GM23338 (cell line): ENCODE results near the gene VPS13A. TPM values are rescaled to one million over a fixed set of nuclear protein-coding genes. Genes with fewer than 3 reads are reported as not detected.
A peak's percentile ranks its signal among the peaks of the same experiment; 100 is the strongest.

Experiments
- ATAC-seq: fragments of 200-7000 bp; cut with Tn5 transposase; 3 replicates; pipeline ENCODE4 v1.9.1; 2020
- DNase-seq: peaks from one replicate; pipeline ENCODE4 v3.0.0-alpha.2; 2015; ENCODE audit warnings: low spot score
- H2AFZ ChIP-seq: fragments of 200-600 bp; sonication (generic); 2 replicates; pipeline ENCODE4 v1.8.0; 2016; ENCODE audit warnings: antibody characterized with exemption, mild to moderate bottlenecking, moderate library complexity
- H3F3A ChIP-seq: fragments of 200-600 bp; sonication (generic); replicated peaks from 2 replicates; pipeline ENCODE4 v1.8.0; 2017; ENCODE audit warnings: antibody characterized with exemption, mixed run types, low read depth
- H3K27ac ChIP-seq: fragments of 200-600 bp; sonication (generic); 2 replicates; pipeline ENCODE4 v1.6.1; 2016; ENCODE audit warnings: low read depth
- H3K27me3 ChIP-seq: fragments of 200-600 bp; sonication (generic); 2 replicates; pipeline ENCODE4 v1.8.0; 2016; ENCODE audit warnings: mild to moderate bottlenecking, mixed run types, moderate library complexity; ENCODE audit not compliant: insufficient read depth
- H3K36me3 ChIP-seq: fragments of 200-600 bp; sonication (generic); 2 replicates; pipeline ENCODE4 v1.8.0; 2016; ENCODE audit warnings: mild to moderate bottlenecking; ENCODE audit not compliant: insufficient read depth
- H3K4me1 ChIP-seq: fragments of 200-600 bp; sonication (generic); 2 replicates; pipeline ENCODE4 v1.8.0; 2016; ENCODE audit warnings: mild to moderate bottlenecking, moderate library complexity; ENCODE audit not compliant: insufficient read depth
- H3K4me2 ChIP-seq: fragments of 200-600 bp; sonication (generic); 2 replicates; pipeline ENCODE4 v1.7.1; 2017; ENCODE audit warnings: mixed run types
- H3K4me3 ChIP-seq: fragments of 200-600 bp; sonication (generic); 2 replicates; pipeline ENCODE4 v1.6.1; 2016; ENCODE audit warnings: mixed run types
- H3K79me2 ChIP-seq: fragments of 200-600 bp; sonication (generic); replicated peaks from 2 replicates; pipeline ENCODE4 v1.8.0; 2017; ENCODE audit warnings: mild to moderate bottlenecking; ENCODE audit not compliant: insufficient read depth
- H3K9me2 ChIP-seq: fragments of 200-600 bp; sonication (generic); 2 replicates; pipeline ENCODE4 v1.8.0; 2017; ENCODE audit not compliant: insufficient read depth
- H4K20me1 ChIP-seq: fragments of 200-600 bp; sonication (generic); replicated peaks from 2 replicates; pipeline ENCODE4 v1.8.0; 2017; ENCODE audit warnings: mild to moderate bottlenecking; ENCODE audit not compliant: insufficient read depth
- H3K27ac Mint-ChIP-seq: 2 replicates; pipeline ENCODE4 v1.8.0; 2020; ENCODE audit warnings: inconsistent platforms, mild to moderate bottlenecking, moderate library complexity, mixed read lengths
- H3K27me3 Mint-ChIP-seq: 3 replicates; pipeline ENCODE4 v1.8.0; 2022; ENCODE audit warnings: low read depth, mild to moderate bottlenecking, moderate library complexity, mixed read lengths, inconsistent platforms; ENCODE audit not compliant: insufficient read depth, poor library complexity
- H3K36me3 Mint-ChIP-seq: 3 replicates; pipeline ENCODE4 v1.8.0; 2021; ENCODE audit warnings: low read depth, mild to moderate bottlenecking, inconsistent platforms, moderate library complexity, mixed read lengths
- H3K4me1 Mint-ChIP-seq: 3 replicates; pipeline ENCODE4 v1.8.0; 2020; ENCODE audit warnings: mild to moderate bottlenecking, inconsistent platforms, mixed read lengths
- H3K4me3 Mint-ChIP-seq: 3 replicates; pipeline ENCODE4 v1.8.0; 2021; ENCODE audit warnings: moderate library complexity, mild to moderate bottlenecking, inconsistent platforms, mixed read lengths
- H3K9me3 Mint-ChIP-seq: 3 replicates; pipeline ENCODE4 v1.8.0; 2020; ENCODE audit warnings: moderate library complexity, mild to moderate bottlenecking, inconsistent platforms, mixed read lengths
- CREB1 ChIP-seq: fragments of 250-450 bp; sonication (Bioruptor Pico); IDR thresholded peaks from 2 replicates; pipeline ENCODE4 v1.5.0; 2020; ENCODE audit warnings: low read depth, mild to moderate bottlenecking, moderate library complexity
- CTCF ChIP-seq, 2 experiments: fragments of 200-600 bp in 1 of 2; sonication (generic) in 1 of 2; conservative IDR thresholded peaks; 2 replicates each; pipeline versions ENCODE4 v1.5.1 to v1.6.1; 2016 to 2017; ENCODE audit warnings: antibody characterized with exemption in 2 of 2, low read depth in 2 of 2, mild to moderate bottlenecking in 2 of 2, moderate library complexity in 1 of 2
- EZH2 ChIP-seq: fragments of 200-600 bp; sonication (generic); IDR thresholded peaks from one replicate; pipeline ENCODE4 v1.8.0; 2017; ENCODE audit warnings: antibody characterized with exemption, mild to moderate bottlenecking, low read depth; ENCODE audit not compliant: unreplicated experiment
- JUNB ChIP-seq: IDR thresholded peaks from one replicate; pipeline ENCODE4 v1.6.1; 2016; ENCODE audit warnings: antibody characterized with exemption; ENCODE audit not compliant: unreplicated experiment
- NANOG ChIP-seq: IDR thresholded peaks from 2 replicates; pipeline ENCODE4 v1.6.1; 2016; ENCODE audit warnings: antibody characterized with exemption, borderline replicate concordance
- POLR2AphosphoS5 ChIP-seq: IDR thresholded peaks from 2 replicates; pipeline ENCODE4 v1.6.1; 2016; ENCODE audit warnings: antibody characterized with exemption, low read depth
- STAT1 ChIP-seq: IDR thresholded peaks from one replicate; pipeline ENCODE4 v1.6.1; 2016; ENCODE audit warnings: antibody characterized with exemption; ENCODE audit not compliant: unreplicated experiment
- ZNF114 ChIP-seq: fragments of 250-450 bp; sonication (Bioruptor Pico); IDR thresholded peaks from 2 replicates; pipeline ENCODE4 v1.5.0; 2020; ENCODE audit warnings: mild to moderate bottlenecking, moderate library complexity
- ZNF331 ChIP-seq: fragments of 250-450 bp; sonication (Bioruptor Pico); IDR thresholded peaks from 2 replicates; pipeline ENCODE4 v1.5.0; 2020; ENCODE audit warnings: low read depth, mild to moderate bottlenecking, moderate library complexity
- polyA plus RNA-seq: library from polyadenylated mRNA; unstranded; fragments of >200 nt; fragmentation: Nextera tagmentation; extraction: Ambion mirVana; gene quantifications from 2 replicates; pipeline ENCODE4 v1.2.1, GENCODE V29; 2016
- total RNA-seq: library from RNA; depleted of rRNA; stranded (reverse); fragments of >200 nt; shearing (Covaris generic); gene quantifications from 2 replicates; pipeline ENCODE4 v1.2.3, GENCODE V29; 2014
- TF ChIP-seq, protein P1 (sequence below): IDR thresholded peaks from one replicate; pipeline ENCODE4 v1.6.1; 2018; ENCODE audit warnings: antibody characterized with exemption; ENCODE audit not compliant: unreplicated experiment
- TF ChIP-seq, protein P2 (sequence below): IDR thresholded peaks from 2 replicates; pipeline ENCODE4 v1.6.1; 2016; ENCODE audit warnings: antibody characterized with exemption

VPS13A gene
- total and polyA plus RNA-seq, 2 experiments from 2014 or later, result 45.9 to 68.1 TPM

- Mint-ChIP-seq H3K27me3 (peaks cover 5% of the 10 kb centered on the region), H3K27ac (no peak overlapping the region), H3K4me3 (no peak overlapping the region), H3K9me3 (no peaks in the 10 kb centered on the region; the same call in 2 of the 3 replicates), H3K36me3 (no peaks in the 10 kb centered on the region), H3K4me1 (peaks cover 10% of the 10 kb centered on the region)
- ATAC-seq (no peak), DNase-seq (no peak)
- H3K4me2 ChIP-seq, result no peak overlapping the region
- no peaks in the 10 kb centered on the region; the same call in 1 of the 2 replicates for H3K9me2 ChIP-seq
- peaks cover 6% of the 10 kb centered on the region for H3K4me1 ChIP-seq
- no peaks in the 10 kb centered on the region for H3K27me3 ChIP-seq
- H3K27ac ChIP-seq, result no peak overlapping the region
- H4K20me1 ChIP-seq, result no peaks in the 10 kb centered on the region
- no peak overlapping the region for H2AFZ ChIP-seq
- H3K36me3 ChIP-seq, result no peaks in the 10 kb centered on the region
- no peak overlapping the region for H3K4me3 ChIP-seq
- no peaks in the 10 kb centered on the region; the same call in 1 of the 2 replicates for H3F3A ChIP-seq
- H3K79me2 ChIP-seq, result no peaks in the 10 kb centered on the region
- TF ChIP-seq, protein P1, sequence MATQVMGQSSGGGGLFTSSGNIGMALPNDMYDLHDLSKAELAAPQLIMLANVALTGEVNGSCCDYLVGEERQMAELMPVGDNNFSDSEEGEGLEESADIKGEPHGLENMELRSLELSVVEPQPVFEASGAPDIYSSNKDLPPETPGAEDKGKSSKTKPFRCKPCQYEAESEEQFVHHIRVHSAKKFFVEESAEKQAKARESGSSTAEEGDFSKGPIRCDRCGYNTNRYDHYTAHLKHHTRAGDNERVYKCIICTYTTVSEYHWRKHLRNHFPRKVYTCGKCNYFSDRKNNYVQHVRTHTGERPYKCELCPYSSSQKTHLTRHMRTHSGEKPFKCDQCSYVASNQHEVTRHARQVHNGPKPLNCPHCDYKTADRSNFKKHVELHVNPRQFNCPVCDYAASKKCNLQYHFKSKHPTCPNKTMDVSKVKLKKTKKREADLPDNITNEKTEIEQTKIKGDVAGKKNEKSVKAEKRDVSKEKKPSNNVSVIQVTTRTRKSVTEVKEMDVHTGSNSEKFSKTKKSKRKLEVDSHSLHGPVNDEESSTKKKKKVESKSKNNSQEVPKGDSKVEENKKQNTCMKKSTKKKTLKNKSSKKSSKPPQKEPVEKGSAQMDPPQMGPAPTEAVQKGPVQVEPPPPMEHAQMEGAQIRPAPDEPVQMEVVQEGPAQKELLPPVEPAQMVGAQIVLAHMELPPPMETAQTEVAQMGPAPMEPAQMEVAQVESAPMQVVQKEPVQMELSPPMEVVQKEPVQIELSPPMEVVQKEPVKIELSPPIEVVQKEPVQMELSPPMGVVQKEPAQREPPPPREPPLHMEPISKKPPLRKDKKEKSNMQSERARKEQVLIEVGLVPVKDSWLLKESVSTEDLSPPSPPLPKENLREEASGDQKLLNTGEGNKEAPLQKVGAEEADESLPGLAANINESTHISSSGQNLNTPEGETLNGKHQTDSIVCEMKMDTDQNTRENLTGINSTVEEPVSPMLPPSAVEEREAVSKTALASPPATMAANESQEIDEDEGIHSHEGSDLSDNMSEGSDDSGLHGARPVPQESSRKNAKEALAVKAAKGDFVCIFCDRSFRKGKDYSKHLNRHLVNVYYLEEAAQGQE, result no peak
- TF ChIP-seq EZH2, result no peak
Observed at GRCh38 chr9:77163884-77164283, 13.4 kb upstream of the VPS13A start.

DNA sequence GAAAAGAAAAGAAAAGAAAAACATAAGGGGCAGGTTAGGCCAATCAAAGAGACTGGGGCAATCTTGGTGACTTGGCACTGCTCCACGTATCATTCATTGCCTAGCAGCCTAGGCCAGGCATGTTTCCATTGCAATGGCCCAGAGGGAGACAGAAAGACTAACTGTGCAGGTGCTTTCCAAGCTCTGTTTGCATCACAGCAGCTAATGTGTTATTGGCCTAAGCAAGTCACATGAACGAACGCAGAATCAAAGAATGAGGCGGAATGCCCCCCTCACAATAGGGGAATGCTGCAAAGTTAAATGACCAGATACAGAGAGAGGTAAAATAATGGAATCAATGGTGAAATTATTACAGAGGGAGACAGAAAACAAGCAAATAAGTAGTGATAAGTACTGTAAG is 11.1 kb upstream of the VPS13A start:
- Histone ChIP-seq H3F3A (no peaks in the 10 kb centered on the region; the same call in 1 of the 2 replicates), H3K79me2 (no peaks in the 10 kb centered on the region), H3K4me2 (peak overlapping the region; percentile 29), H3K27ac (peak overlapping the region; percentile 8; the same call in 1 of the 2 replicates), H4K20me1 (no peaks in the 10 kb centered on the region), H2AFZ (no peak overlapping the region), H3K4me1 (peaks cover 6% of the 10 kb centered on the region), H3K36me3 (no peaks in the 10 kb centered on the region), H3K4me3 (no peak overlapping the region), H3K27me3 (no peaks in the 10 kb centered on the region), H3K9me2 (no peaks in the 10 kb centered on the region)
- ATAC-seq, result peak; percentile 70; the same call in 2 of the 3 replicates
- Mint-ChIP-seq H3K36me3 (no peaks in the 10 kb centered on the region), H3K27ac (no peak overlapping the region; the same call in 1 of the 2 replicates), H3K4me3 (no peak overlapping the region), H3K27me3 (peaks cover 5% of the 10 kb centered on the region), H3K9me3 (no peaks in the 10 kb centered on the region; the same call in 2 of the 3 replicates), H3K4me1 (peaks cover 10% of the 10 kb centered on the region)
- peak; percentile 49 for DNase-seq
- TF ChIP-seq STAT1, result no peak
- no peak for TF ChIP-seq NANOG
- TF ChIP-seq, protein P1, result no peak
- TF ChIP-seq, protein P2, sequence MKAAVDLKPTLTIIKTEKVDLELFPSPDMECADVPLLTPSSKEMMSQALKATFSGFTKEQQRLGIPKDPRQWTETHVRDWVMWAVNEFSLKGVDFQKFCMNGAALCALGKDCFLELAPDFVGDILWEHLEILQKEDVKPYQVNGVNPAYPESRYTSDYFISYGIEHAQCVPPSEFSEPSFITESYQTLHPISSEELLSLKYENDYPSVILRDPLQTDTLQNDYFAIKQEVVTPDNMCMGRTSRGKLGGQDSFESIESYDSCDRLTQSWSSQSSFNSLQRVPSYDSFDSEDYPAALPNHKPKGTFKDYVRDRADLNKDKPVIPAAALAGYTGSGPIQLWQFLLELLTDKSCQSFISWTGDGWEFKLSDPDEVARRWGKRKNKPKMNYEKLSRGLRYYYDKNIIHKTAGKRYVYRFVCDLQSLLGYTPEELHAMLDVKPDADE, result no peak
- no peak for TF ChIP-seq CREB1
- TF ChIP-seq POLR2AphosphoS5, result no peak
- no peak for TF ChIP-seq CTCF (conservative IDR thresholded peaks at IDR 0.05; ENCODE audit: low read depth in 2 of 2)
- TF ChIP-seq ZNF331 (CRISPR knock-in tag), result no peak
- TF ChIP-seq EZH2, result no peak
- TF ChIP-seq ZNF114 (CRISPR knock-in tag), result no peak
- TF ChIP-seq JUNB, result no peak
